ENCODE measurements around the gene RTN4. TPM values are rescaled to one million over a fixed set of nuclear protein-coding genes. Genes with fewer than 3 reads are reported as not detected.
A peak's percentile ranks its signal among the peaks of the same experiment; 100 is the strongest.

Gene RTN4
- total and polyA plus RNA-seq, 2 of the 4 experiments (the other 2 are of a cell fraction), result 77.8 to 588 TPM

- in situ Hi-C loops (cut with MboI; ENCODE audit: low sequenced_read_pairs) (no loop called here), dilution Hi-C loops (cut with HindIII; ENCODE audit: low sequenced_read_pairs, unreplicated experiment) (no loop called here), intact Hi-C loops (cut with micrococcal nuclease) (no loop called here)
- H3K56ac ChIP-seq (ENCODE audit: extremely low read depth, insufficient read depth, low read length), result no peak overlapping the region
- no peak overlapping the region for H3K23ac ChIP-seq (ENCODE audit: low read depth, low read length)
- no peak overlapping the region for H3K4me3 ChIP-seq (ENCODE audit: insufficient read depth, low read depth, low read length)
- H3K18ac ChIP-seq (ENCODE audit: low read depth, low read length), result no peak overlapping the region
- H3K9me1 ChIP-seq (ENCODE audit: insufficient read depth, low read length), result 0 out of 2 replicates have a peak, but pooled peaks cover 2% of the 10 kb centered on the region
- BruUV-seq (replicated peaks), result no TSS peak
- H3K4me2 ChIP-seq (ENCODE audit: low read depth, low read length), result no peak overlapping the region
- ATAC-seq (ENCODE audit: low read depth) (no peak), DNase-seq (no peak)
- no peaks in the 10 kb centered on the region for H4K20me1 ChIP-seq (ENCODE audit: insufficient read depth, low read length)
- no peaks in the 10 kb centered on the region for H3K27me3 ChIP-seq (ENCODE audit: control insufficient read depth, insufficient read depth, low read length)
- no peak overlapping the region for H2AK5ac ChIP-seq (ENCODE audit: low read depth, low read length)
- H2BK5ac ChIP-seq (ENCODE audit: low read depth, low read length, poor library complexity, severe bottlenecking), result no peak overlapping the region
- no peaks in the 10 kb centered on the region for H3K79me1 ChIP-seq (ENCODE audit: low read depth in 1 of 2, low read length in 2 of 2)
- no peak overlapping the region for H2AFZ ChIP-seq (replicated peaks; ENCODE audit: low read length, poor library complexity)
- H3K14ac ChIP-seq (replicated peaks; ENCODE audit: low read depth, low read length), result no peak overlapping the region
- POLR2A ChIA-PET (ENCODE audit: unreplicated experiment), result no interaction called here
- no peak overlapping the region for H4K5ac ChIP-seq (ENCODE audit: low read depth, low read length)
- H2BK15ac ChIP-seq (ENCODE audit: low read depth, low read length), result no peak overlapping the region
- H3K4ac ChIP-seq (ENCODE audit: low read depth, low read length), result peak overlapping the region; percentile 9; the same call in 1 of the 2 replicates
- H4K91ac ChIP-seq (ENCODE audit: insufficient read depth, low read depth, low read length), result no peak overlapping the region
- TF ChIP-seq RFX5 (IDR thresholded peaks at IDR 0.05; ENCODE audit: low read depth, low read length) (no peak), CTCF (conservative IDR thresholded peaks at IDR 0.05; ENCODE audit: low read depth, low read length) (no peak), CHD1 (IDR thresholded peaks at IDR 0.05; ENCODE audit: low read depth, low read length) (no peak), MXI1 (IDR thresholded peaks at IDR 0.05; ENCODE audit: borderline replicate concordance, low read depth, low read length) (no peak), ELK1 (IDR thresholded peaks at IDR 0.05; ENCODE audit: borderline replicate concordance, low read depth, low read length) (no peak), RCOR1 (IDR thresholded peaks at IDR 0.05; ENCODE audit: insufficient replicate concordance, low read length) (no peak), FOS (IDR thresholded peaks at IDR 0.05; ENCODE audit: low read depth, low read length) (no peak), MAZ (IDR thresholded peaks at IDR 0.05; ENCODE audit: borderline replicate concordance, low read depth, low read length) (no peak), BHLHE40 (IDR thresholded peaks at IDR 0.05; ENCODE audit: low read depth, low read length) (no peak)
- H3K27ac ChIP-seq (ENCODE audit: insufficient read depth, low read length), result no peak overlapping the region
- WGBS, 2 experiments (ENCODE audit: extremely low coverage in 2 of 2, insufficient read length in 1 of 2), result 97% methylated on average over 6 of the region's 9 CpGs; no CpG with 5 or more reads in 1 of the 2 experiments
- no peaks in the 10 kb centered on the region for H3K9me3 ChIP-seq (ENCODE audit: control insufficient read depth, insufficient read depth, low read length)
- H3K9ac ChIP-seq (ENCODE audit: low read depth, low read length), result no peak overlapping the region
- CTCF ChIA-PET, result no interaction called here
- H2BK20ac ChIP-seq (ENCODE audit: low read depth, low read length), result no peak overlapping the region
- no peaks in the 10 kb centered on the region for H3K36me3 ChIP-seq (ENCODE audit: control insufficient read depth, insufficient read depth, low read length)
- H3K4me1 ChIP-seq (ENCODE audit: control insufficient read depth, insufficient read depth, low read length), result no peaks in the 10 kb centered on the region
- H2AK9ac ChIP-seq (replicated peaks; ENCODE audit: low read depth, low read length, poor library complexity), result no peak overlapping the region
- H2BK120ac ChIP-seq (ENCODE audit: low read depth, low read length), result no peak overlapping the region
- no peak overlapping the region for H4K8ac ChIP-seq (ENCODE audit: low read depth in 2 of 2, low read length in 2 of 2)
Observed at GRCh38 chr2:55076721-55077120, 26.5 kb upstream of the RTN4 start.
